Transverse colon (tissue), 3 donors: ENCODE data around the gene DLG2.

Experiments used
- EP300 ChIP-seq: sonication (generic); formaldehyde crosslinking; IDR thresholded peaks from one replicate; pipeline ENCODE4 v1.6.1; 2017; ENCODE audit warnings: antibody characterized with exemption, low read depth
- TF ChIP-seq, protein P1 (sequence below), 5 experiments: fragments of 200-600 bp in 3 of 5; fragments of 450-650 bp in 2 of 5; sonication (generic) in 3 of 5; IDR thresholded peaks; 1 replicate in 2 of 5; 2 replicates in 3 of 5; pipeline ENCODE4 v1.5.1; 2016 to 2017; ENCODE audit warnings: antibody characterized with exemption in 5 of 5, inconsistent platforms in 3 of 5, mild to moderate bottlenecking in 2 of 5, moderate library complexity in 1 of 5

DNA sequence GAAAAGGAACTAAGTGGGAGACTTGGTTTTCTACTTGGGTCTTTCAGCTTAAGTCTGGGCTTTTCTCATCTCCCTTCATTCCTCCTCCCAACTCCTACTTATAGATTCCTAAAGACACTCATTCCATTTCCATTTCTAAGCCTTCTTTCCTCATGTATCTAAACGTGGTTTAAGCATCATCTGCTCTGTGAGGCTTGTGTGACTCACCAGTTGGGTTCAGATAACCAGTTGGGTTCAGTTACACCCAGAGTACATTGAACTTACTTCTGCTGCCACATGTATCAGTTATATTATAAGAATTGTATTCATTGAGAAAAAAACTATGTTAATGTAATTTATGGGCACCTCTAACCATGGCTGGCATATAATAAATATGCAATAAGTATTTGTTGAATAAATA lies 1509.8 kb downstream of the DLG2 start:
- no peak for TF ChIP-seq EP300
- TF ChIP-seq, protein P1, sequence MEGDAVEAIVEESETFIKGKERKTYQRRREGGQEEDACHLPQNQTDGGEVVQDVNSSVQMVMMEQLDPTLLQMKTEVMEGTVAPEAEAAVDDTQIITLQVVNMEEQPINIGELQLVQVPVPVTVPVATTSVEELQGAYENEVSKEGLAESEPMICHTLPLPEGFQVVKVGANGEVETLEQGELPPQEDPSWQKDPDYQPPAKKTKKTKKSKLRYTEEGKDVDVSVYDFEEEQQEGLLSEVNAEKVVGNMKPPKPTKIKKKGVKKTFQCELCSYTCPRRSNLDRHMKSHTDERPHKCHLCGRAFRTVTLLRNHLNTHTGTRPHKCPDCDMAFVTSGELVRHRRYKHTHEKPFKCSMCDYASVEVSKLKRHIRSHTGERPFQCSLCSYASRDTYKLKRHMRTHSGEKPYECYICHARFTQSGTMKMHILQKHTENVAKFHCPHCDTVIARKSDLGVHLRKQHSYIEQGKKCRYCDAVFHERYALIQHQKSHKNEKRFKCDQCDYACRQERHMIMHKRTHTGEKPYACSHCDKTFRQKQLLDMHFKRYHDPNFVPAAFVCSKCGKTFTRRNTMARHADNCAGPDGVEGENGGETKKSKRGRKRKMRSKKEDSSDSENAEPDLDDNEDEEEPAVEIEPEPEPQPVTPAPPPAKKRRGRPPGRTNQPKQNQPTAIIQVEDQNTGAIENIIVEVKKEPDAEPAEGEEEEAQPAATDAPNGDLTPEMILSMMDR (IDR thresholded peaks at IDR 0.05), result no peak
